Prostate gland (tissue), 2 donors: Measurements from ENCODE around the gene C5orf63.

ENCODE experiments used
- POLR2A ChIP-seq: fragments of 450-650 bp; IDR thresholded peaks from one replicate; pipeline ENCODE4 v1.6.1; 2016; ENCODE audit warnings: antibody characterized with exemption, mild to moderate bottlenecking
- TF ChIP-seq, protein P1 (sequence below), 4 experiments: fragments of 200-600 bp in 2 of 4; fragments of 450-650 bp in 2 of 4; sonication (generic) in 2 of 4; IDR thresholded peaks; 1 replicate in 3 of 4; 2 replicates in 1 of 4; pipeline ENCODE4 v1.5.1; 2016 to 2019; ENCODE audit warnings: antibody characterized with exemption in 4 of 4, mild to moderate bottlenecking in 2 of 4, moderate library complexity in 2 of 4

DNA sequence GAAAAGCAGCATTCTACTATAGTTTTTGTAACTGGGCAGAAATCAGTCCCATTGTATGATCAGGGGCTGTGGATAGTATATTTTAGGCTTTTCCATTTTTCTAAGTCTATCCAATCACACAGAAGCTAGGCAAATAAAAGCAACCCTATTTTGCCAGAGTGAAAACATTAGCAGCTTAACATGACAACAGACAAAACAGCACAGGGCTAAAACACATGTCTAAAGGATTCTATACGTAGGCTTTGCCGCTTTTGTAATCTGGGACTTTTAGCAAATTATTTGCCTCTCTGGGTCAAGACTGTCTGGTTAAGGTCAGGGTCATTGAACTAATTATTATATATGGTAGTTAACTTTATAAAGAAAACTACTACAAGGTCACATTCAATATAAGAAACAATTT is 47.1 kb downstream of the C5orf63 start:
- TF ChIP-seq, protein P1, sequence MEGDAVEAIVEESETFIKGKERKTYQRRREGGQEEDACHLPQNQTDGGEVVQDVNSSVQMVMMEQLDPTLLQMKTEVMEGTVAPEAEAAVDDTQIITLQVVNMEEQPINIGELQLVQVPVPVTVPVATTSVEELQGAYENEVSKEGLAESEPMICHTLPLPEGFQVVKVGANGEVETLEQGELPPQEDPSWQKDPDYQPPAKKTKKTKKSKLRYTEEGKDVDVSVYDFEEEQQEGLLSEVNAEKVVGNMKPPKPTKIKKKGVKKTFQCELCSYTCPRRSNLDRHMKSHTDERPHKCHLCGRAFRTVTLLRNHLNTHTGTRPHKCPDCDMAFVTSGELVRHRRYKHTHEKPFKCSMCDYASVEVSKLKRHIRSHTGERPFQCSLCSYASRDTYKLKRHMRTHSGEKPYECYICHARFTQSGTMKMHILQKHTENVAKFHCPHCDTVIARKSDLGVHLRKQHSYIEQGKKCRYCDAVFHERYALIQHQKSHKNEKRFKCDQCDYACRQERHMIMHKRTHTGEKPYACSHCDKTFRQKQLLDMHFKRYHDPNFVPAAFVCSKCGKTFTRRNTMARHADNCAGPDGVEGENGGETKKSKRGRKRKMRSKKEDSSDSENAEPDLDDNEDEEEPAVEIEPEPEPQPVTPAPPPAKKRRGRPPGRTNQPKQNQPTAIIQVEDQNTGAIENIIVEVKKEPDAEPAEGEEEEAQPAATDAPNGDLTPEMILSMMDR (IDR thresholded peaks at IDR 0.05): no peak
- no peak for TF ChIP-seq POLR2A
